Inflammatory macrophage (primary cell): ENCODE results near the gene PDGFRB.

Experiments
- DNase-seq, 2 donors: peaks; one replicate each; pipeline ENCODE4 v3.0.0-alpha.2; 2020 to 2022
- total RNA-seq, 18 experiments: gene quantifications; one replicate each; lab custom pipeline; 2026; ENCODE audit warnings: mixed read lengths in 6 of 18, inconsistent platforms in 2 of 18; lab: John Stamatoyannopoulos, UW

The PDGFRB gene
- total RNA-seq = 0.37 to 1.8 (median 1.1) reads per million in 18 experiments

DNA sequence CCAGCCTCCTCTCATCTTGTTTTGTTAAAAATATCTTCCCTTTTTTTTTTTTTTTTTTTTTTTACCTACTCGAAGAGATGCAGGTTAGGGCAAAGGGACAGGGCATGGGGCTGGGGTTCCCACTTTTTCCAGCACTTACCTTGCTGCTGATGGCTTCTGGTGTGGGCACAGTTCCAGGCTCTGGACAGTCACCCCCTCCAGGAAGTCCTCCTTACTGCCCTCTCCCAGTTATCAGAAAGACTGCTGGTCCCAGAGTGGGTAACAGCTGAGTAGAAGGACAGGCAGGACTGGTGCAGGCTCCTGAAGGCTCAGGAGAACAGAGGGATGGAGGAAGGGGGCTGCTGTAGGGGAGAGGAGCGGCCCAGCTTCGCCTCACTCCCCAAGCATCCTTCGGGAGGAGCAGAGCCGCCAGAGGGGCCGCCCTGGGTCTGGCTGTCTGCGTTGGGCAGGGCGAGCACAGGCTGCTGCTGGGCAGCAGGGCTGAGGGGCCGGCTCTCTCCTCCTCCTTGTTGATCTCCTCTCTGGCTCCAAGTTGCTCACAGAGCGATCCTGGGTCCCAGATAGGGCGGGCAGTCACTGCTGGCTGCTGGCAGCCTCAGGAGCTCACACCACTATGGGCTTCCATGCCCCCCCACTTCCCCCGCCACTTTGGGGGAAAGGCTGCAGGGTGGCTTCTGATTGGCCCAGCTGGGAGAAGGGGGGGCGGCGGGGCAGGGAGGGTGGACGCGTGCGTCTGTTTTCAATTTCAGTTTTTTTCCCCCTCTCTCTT is at the start of gene PDGFRB:
Gene PDGFRB, minus strand, starts transcription at position 588 of the 769 bp plus-strand sequence. CDS start 18,798 bp downstream, outside the sequence.
- DNase-seq = no peak

DNA sequence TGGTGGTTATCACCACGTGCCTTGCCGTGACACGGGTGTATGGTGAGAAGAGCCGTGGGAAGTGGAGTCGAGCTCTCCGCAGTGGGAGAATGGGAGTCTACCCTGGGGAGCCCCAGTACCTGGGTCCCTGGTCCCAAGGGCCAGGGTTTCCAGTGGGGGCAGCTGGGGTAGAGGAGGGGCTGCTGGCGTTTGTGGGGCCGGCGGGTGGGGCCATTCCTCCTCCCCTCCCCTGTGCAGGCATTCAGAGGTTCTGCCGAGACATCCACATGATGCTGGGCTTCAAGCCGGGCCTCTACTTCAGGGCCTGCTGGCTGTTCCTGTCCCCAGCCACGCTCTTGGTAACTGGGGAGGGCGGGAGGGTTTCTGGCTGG is 48.9 kb upstream of the PDGFRB start:
- DNase-seq = no peak

DNA sequence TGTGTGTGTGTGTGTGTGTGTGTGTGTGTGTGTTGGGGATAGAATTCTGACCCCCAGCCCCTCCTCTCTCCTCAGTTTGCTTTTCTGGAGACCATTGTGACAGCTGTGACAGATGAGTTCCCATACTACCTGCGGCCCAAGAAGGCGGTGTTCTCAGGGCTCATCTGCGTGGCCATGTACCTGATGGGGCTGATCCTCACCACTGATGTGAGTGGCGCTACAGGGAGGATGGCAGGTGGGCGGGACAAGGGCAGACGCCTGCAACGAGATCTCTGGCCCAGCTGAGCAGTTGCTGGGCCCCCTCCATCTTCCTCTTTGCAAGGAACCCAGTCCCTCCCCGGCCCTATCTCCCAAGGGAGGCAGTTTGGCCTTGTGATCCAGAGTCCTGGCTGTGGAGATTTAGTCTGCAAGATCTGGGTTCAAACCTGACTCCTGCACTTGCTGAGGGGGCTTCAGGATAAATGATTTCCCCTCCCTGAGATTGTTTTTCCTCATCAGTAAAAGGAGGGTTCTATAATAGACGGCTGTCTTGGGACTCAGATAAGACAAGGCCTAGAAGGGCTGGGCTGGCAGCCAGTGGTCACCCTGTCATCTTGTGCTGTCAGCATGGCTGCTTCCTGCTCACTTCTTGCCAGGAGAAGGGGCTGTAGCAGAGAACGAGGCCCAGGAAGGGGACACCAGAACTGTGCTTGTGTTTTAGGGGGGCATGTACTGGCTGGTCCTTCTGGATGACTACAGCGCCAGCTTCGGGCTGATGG is 48.4 kb upstream of the PDGFRB start:
- DNase-seq = no peak

DNA sequence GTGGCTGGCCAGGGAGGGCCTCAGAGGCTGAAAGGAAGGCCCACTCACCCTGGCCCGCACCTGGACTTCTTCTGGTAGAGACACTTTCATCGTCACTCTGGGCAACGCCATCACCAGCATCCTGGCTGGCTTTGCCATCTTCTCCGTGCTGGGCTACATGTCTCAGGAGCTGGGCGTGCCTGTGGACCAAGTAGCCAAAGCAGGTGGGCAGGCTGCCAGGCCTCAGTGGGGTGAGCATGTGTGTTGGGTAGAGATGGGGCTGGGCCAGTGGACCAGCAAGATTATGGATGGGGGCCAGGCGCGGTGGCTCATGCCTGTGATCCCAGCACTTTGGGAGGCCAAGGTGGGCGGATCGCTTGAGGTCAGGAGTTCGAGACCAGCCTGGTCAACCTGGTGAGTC is 46.9 kb upstream of the PDGFRB start:
- DNase-seq = no peak

DNA sequence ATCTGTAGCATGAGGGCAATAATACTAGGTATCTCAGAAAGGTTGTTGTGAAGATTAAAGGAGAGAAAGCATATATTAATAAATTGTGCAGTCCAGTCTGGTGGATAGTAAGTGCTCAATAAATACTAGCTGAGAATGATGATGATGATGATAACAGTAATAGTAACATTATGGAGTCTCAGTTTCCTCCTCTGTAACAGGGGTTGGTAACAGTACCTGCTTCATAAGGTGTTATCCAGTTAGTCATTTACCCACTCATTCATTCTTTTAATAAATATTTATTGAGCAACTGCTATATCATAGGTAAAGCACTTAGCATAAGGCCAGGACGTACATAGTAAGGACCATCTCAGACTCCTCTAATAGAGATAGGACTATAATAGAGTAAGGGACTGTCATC is 41.8 kb upstream of the PDGFRB start:
- DNase-seq = no peak

DNA sequence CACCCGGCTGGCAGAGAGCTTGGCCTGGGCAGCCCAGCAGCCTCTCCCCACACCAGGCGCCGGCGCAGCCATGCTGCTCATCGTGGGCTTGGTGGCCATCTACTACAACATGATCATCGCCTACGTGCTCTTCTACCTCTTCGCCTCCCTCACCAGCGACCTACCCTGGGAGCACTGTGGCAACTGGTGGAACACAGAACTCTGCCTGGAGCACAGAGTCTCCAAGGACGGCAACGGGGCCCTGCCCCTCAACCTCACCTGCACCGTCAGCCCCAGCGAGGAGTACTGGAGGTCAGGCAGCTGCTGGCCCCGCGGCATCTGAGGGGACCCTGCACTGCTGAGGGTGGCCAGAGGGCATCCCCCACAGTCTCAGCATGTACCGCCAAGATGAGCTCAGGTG is 41.3 kb upstream of the PDGFRB start:
- DNase-seq = no peak

DNA sequence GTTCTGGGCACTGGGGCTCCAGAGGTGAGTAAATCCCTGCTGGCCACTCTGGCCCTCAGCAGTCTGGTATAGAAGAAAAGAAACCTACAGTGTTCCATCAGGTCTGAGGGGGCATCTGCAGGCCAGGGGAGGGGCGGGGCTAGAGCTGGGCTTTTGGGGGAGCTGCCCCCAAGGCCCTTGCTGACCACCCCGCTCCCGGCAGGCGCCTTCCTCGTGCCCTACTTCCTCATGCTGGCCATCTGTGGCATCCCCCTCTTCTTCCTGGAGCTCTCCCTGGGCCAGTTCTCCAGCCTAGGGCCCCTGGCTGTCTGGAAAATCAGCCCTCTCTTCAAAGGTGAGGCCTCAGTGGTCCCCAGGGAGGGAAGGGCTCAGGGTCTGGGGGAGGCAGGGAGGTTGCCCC is 40.9 kb upstream of the PDGFRB start:
- DNase-seq = no peak

DNA sequence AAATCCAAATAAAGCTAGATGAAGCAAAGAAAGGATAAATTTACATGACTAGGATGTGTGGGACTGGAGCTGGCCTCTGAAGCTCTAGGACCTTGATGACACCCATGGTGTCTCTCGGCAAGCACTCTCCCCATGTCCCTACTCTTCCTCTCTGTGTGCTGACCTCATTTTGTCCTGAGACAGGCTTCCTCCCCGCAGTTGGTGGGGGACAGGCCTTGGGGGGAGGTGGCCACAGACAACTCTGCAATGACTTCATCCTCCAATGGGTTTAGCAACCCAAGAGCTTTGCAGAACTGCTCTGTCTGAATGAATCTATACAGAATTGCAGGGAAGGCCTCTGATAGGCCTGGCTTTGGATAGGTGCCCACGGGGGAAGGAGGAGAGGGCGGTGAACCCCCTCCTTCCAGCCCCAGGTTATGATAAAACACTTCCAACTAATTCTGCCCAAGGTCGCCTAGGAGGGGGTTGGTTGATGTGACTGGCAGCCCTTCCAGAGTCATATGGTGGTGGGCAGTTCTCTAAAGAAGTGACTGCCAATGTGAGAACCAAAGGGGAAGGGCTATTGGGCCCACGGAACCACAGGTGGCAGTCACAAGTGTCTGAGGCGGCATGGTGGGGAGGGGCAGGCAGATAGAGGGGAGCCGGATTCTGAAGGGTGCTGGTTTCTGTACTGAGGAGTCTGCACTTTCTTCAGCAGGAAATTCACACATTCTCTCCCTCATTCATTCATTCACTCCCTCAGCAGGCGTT is 40.3 kb upstream of the PDGFRB start:
- peak; percentile 61 to 83 for DNase-seq

DNA sequence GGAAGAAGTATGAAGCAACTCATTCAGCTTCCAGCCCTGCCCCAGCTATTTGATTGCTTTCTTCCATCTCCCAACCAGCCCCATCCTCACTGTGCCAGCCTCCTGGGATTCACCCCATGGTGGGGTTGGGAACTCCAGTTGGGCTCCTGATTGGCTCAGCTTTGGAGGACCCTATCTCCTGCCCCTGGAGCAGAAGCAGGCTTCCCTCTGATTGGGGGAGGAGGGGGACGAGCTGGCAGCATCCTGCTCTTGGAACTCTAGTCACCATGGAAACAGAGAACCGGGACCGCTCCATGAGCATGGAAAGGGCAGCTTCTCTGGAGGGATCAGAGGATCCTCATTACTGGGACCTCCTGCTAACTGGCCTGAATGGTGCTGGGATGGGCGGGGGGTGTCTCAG is 36.8 kb upstream of the PDGFRB start:
- DNase-seq = no peak

DNA sequence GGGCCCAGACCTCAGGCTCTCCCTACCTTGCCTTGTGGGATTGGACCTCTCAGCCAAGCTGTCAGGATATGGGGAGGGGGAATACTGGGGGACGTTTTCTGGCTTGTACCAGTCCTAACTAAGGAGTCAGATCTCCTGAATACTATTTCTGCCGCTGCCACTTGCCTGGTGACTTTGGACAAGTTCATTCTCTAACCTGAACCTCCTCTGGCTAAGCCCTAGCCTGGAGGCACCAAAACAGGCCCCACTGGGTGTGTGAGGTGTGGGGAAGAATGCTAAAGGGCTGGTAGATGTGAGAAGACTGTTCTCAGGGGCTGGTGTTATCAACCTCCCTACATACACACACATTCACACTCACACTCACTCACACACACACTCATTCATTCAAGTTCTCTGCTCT is 35.3 kb upstream of the PDGFRB start:
- no peak for DNase-seq

DNA sequence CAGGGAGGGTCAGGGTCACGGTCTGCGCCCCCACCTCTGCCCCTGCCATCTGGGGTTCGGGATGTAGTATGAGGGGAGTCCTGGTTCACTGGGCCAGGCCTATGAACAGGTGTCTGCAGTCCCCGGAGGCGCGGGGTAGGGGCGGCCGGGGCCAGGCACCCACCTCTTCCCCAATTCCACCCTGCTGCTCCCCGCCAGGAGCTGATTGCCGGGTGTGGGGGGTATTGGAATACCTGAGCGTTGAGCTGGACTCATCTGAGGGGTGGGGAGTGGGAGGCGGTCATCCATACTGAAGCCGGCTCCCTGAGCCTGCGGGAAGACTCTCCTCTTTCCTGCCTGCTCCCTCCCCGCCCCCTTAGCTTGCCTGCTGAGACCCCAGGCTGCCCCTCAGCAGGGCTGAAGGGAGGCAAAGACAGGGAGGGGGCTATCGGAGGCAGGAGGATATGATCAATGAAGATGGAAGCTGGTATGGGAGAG is 34.9 kb upstream of the PDGFRB start:
- DNase-seq = no peak

DNA sequence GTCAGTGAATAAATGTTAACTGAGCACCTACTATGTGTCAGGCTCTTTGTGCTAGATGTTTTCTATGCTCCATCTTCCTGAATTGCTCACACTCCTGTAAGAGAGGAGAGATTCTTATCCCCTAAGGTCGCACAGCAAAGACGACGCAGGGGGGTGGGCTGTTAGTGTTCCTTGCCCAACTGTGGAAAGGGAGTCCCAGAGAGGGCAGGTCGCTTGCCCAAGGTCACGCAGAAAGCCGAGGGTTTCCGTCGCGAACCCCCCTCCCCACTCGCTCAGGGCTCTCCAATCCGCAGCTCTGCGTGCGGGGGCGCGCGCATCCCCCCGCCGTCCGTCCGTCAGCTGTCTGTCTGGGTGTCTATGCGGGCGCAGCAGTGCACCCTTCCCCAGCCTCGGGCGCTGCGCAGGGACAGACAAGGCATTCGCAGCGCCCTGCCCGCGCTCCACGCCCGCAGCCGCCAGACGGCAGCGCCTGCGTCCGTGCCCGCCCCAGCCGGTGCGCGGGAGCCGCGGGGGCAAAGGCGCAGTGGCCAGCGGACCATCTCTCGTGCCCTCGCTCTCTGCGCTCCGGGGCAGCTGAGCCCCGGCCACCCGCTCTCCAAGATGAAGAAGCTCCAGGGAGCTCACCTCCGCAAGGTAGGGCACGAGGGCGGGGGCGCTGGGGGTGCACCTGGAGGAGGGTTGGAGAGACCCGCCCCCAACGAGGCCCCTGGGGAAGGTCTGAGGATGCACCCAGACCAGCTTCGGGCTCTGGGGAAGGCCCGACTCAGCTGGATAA is 34.3 kb upstream of the PDGFRB start, which contains the start of gene SLC6A7:
Gene SLC6A7, plus strand, starts transcription at position 335 of the 775 bp plus-strand sequence. Its CDS starts 266 bp downstream, at position 601.
- DNase-seq = no peak

DNA sequence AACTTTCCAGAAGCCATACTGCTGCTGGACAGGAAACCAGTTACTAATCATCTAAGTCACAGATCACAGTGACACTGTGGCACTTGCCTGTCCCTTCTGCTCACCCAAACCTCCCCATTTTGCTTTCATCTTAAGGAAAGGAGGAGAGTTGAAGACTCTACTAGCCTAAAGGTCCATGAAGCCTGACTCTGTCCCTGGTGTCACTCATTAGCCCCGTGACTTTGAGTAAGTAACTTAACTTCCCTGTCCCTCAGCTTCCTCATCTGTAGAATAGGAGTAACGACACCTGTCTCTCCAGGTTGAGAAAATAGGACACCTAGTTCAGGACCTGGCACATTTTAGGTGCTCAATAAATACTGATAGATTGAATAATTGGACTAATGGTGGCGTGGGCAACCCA is 33.7 kb upstream of the PDGFRB start:
- peak; percentile 28 to 71 for DNase-seq

DNA sequence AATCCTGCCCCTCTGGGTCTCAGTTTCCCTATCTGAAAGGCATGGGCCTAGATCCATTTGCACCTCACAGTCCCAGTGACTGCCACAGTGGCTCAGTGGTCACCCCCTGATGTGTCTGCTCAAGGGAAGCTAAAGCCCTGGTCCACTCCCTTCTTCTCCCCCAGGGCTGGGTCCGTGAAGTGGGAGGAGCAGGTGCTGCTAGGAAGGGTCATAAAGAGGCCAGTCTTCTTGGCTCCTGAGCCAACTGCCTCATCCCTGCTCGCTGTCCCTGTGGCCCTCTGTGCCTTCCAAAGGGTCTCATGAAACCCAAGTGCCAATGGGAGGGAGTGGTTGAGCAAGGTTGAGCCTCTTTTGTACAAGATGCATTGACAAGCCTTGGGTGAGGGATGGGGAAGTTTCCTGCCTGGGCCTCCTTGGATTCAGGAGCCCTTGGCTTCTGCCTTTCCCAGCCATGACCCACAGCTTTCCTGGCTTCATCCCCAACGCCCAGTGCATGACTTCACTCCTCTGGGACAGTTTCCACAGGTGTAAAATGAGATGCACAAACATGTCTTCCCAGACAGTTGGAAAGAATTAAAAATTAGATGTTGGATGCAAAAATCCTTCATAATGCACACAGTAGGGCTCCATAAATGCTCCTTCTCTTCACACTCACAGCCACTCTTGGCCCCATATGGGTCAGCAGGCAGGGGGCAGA is 32.6 kb upstream of the PDGFRB start:
- no peak for DNase-seq

DNA sequence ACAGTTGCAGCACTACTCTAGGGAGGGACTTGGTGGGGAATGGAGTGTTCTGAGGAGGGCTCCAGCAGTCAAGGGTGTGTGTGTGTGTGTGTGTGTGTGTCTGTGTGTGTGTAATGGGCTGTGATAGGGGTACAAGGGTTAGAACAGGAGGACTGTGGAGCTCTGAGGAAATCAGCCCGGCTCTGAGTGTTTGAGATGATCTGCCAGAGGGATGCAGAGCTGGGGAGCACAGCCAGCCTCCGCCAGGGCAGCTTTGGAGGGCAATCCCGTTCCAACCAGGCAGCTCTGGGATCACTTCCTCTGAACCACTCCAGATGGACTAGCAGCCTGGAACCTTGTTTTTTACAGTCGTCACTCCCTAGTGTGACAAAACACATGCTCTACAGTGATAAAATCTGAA is 31.3 kb upstream of the PDGFRB start:
- no peak for DNase-seq

DNA sequence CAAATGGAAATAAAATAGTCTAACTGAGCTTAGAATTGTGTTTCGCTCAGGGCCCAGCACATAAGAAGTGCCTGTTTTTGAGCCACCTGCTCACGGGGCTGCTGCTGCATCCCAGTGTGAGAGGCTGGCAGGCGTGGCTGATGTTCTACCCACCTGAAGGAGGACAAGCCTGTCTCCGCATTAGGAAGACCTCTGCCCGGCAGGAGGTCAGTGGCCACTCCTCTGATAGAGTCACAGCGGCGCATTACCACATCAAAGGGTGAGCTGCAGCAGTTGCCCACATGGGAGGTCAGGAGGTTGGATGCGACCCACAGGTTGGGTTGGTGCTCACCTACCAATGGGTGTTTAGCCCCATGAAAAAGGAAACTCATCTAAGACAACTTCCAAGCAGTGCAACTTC is 30.5 kb upstream of the PDGFRB start:
- DNase-seq = no peak

DNA sequence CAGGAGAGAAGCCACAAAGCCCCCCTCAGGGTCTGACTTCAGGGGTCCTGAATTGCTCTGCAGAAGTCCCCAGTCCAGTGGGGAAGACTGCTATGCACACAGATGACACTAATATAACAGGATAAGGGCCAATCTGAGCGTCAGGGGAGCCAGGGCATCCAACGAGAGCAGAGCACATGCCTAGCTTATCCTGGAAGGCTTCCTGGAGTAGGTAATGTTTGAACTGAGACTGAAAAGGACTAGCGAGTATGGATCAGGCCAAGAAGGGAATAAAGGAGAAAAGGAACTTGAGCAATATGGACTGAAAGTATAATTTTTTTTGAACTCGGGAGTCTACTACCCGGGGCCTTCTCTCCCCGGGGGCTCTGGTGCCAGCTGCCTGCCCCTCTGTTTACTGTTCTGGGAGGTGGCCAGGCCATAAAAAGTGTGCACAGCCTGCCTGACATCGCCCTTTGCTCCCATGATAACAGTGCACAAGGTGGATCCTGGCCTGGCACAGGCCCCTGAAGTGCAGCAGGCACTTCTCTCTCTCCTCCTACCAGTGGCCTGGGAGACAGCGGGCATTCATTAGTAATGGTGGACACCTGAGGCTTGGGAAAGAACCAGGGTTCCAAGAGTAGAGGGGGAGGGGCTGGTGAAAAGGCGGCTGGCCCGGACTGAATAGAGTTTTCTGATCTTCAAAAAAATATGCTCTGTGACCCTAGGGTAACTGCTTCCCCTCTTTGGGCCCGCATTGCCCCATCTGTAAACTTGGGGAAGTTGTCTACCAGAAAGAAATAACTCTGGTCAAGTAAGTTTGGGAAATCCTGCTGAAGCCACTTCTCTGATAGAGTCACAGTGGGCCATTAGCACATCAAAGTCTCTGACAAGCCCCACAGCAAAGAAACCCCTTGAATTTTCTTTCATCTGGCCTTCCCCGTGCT is 29.6 kb upstream of the PDGFRB start:
- DNase-seq = peak; percentile 83 to 87

DNA sequence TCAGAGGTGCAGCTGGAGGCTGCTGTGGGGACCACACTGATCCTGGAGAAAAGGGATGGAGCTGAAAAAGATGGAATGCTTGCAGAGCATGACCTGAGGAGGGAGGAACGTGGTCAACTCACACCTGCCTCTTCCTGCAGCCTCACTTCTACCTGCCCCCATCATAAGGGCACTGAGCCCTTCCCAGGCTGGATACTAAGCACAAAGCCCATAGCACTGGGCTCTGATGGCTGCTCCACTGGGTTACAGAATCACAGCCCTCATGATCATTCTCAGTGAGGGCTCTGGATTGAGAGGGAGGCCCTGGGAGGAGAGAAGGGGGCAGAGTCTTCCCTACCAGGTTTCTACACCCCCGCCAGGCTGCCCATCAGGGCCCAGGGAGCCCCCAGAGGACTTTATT is 28.4 kb upstream of the PDGFRB start:
- no peak for DNase-seq

DNA sequence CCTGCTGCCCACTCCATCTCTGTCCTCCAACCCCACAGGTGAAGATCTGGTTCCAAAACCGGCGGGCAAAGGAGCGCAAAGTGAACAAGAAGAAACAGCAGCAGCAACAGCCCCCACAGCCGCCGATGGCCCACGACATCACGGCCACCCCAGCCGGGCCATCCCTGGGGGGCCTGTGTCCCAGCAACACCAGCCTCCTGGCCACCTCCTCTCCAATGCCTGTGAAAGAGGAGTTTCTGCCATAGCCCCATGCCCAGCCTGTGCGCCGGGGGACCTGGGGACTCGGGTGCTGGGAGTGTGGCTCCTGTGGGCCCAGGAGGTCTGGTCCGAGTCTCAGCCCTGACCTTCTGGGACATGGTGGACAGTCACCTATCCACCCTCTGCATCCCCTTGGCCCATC is 27.8 kb upstream of the PDGFRB start:
- no peak for DNase-seq

DNA sequence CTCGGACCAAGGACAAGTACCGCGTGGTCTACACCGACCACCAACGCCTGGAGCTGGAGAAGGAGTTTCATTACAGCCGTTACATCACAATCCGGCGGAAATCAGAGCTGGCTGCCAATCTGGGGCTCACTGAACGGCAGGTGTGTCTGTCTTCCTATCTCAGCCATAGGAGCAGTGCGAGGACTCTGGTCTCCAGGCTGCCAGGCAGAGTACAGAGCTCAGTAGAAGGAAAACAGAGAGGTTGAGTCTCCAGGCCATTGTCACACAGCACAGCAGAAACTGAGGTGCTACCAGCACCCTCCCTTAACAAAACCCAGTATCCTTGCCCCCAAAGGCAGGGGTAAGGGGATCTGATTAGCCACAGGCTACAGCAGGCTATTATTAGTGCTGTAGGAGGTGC is 27.1 kb upstream of the PDGFRB start:
- no peak for DNase-seq
